ENCODE data around the gene ADAMTS7. TPM values are rescaled to one million over a fixed set of nuclear protein-coding genes. Genes with fewer than 3 reads are reported as not detected.
"Not testable (repeated sequence)": the region's sequence is repeated elsewhere in the genome, so short reads cannot be mapped to it uniquely, and the experiment has no call there.

Gene ADAMTS7
- total RNA-seq, 1 experiment from 2014 or later = 35.2 TPM

GRCh38 chr15:78788016-78788660 lies 23.1 kb downstream of the ADAMTS7 start:
- no peak for DNase-seq (ENCODE audit: low read depth)

DNA sequence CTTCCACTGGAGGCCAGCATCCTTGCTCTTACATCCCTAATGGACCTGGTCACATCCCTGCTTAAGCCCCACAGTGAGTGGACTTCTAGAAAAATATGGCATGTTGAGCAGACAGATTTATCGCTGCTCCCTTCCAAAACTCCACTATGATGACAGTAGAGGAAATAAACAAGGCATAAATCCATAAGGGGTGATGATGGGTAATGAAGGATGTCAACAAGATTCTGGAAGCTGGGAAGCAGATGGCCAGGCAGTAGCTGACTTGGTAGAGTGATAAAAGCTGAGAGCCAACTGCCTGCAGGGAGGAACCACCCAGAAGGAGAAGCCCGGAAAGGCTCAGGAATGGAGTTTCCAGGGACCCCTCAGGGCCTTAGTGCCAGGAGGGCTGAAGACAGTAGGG lies 28.9 kb downstream of the ADAMTS7 start:
- not testable (repeated sequence) for DNase-seq (ENCODE audit: low read depth)

DNA sequence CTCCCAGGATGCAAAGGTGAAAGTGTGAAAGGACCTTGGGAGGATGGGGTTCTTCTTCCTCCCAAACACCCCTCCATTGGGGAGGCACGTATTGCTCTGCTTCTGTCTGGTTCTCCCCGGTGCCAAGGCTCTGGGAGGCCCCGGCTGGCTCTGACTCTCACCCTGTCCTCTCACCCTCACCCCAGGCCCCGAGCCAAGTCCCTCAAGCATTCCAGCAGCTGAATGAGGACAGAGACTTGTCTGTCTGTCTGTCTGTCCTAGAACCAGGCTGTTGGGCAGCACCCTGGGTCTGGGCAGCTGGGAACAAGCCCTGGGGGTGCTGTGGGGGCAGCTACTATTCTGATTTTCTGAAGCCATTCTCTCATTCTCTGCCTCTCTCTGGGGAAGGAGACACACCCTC lies 29.9 kb downstream of the ADAMTS7 start:
- not testable (repeated sequence) for DNase-seq (ENCODE audit: low read depth)

DNA sequence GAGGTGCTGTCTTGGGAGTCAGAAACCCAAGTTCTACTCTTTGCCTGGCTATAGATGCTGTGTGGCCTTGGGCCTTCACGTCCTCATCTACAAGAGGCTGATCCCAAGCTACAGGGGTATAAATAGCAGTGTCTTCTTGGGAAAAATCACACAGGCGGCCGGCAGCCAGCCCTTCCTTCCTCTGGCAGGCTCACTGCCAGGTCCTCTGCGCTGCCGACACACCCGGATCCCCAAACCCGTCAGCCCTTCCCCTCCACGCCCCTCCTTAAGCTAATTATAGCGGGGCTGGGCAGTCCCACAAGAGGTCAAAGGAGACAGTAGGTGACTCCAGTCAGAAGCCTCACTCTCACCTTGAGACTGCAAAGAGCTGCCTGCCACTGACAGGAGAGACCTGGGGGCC lies 31.3 kb downstream of the ADAMTS7 start:
- DNase-seq (ENCODE audit: low read depth) = not testable (repeated sequence)

- not testable (repeated sequence) for DNase-seq (ENCODE audit: low read depth)
These were observed 32.0 kb downstream of the ADAMTS7 start for GRCh38 chr15:78779176-78779785.

DNA sequence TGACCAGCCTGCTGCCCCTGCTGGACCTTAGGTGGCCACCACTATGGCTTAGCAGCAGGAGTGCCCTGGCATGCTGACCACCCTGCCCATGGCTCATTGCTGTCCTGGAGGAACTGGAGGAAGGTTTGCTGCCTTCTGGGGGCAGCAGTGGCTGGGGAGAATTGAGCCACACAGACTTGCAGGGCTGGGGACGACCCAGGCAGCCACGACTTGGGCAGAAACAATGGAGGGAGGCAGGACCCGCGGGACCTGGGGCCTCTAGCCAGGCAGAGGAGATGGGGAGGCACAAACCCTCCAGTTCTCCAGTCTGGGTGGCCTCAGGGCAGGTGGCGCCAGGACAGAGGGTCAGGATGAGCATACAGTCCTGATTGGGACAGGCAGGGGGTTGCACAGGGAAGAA lies 32.8 kb downstream of the ADAMTS7 start:
- no peak for DNase-seq (ENCODE audit: low read depth)

DNA sequence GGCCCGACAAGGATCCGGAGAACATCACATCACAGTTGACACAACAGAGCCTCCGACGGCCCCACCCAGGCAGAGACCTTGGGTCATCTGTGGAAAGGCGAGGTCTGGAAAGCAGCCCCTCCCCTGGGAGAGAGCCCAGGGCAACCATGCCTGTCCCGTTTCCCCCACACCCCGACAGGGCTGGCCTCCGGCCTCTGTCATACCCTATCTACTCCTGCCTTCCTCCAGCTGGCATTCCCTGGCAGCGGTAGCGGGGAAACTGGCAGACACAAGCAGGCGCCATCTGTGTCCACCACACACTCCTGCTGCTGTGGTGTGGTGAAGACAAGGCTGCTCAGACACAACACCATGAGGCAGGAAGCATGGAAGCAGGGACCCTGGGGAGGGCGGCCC lies 33.3 kb downstream of the ADAMTS7 start:
- DNase-seq (ENCODE audit: low read depth) = not testable (repeated sequence)

- DNase-seq (ENCODE audit: low read depth) = not testable (repeated sequence)
These were observed 33.8 kb downstream of the ADAMTS7 start for GRCh38 chr15:78777290-78777952.

DNA sequence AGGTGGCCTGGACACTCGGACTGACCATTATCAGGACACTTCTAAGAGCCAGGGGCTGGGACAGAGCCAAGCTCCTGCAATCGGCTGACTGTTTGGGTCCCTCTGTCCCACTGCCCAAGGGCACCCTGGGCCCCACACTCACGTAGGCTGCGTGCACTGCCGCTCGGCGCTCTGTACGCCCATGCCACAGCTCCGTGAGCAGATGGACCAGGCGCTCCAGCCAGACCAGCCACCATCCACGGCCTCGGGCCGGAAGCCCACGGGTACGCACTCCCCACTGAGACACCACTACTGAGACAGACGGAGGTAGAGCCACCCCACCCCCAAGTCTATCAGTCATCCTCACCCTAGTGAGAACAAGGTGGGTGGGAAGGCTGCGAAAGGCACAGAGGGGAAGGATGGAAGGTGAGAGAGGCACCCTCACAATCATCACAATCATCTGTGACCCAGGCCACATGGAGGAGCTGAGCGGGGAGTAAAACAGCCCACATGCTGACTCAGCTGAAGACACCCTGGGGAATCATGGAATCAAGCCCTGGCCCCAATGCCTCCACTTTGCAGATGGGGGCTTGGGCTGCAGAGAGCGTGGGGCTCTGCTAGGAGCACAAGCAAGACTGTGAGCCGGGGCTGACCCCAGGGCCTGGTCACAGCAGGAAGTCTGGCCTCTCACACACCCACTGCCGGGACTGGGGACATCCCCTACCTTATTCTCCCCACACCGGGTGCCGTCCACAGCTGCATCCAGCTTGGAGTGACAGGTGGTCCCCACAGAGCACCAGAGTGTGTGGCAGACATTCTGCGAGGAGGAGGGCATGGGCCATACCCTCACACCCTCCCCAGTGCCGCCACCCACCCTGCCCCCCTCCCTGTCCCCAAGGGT lies 35.0 kb downstream of the ADAMTS7 start:
- DNase-seq (ENCODE audit: low read depth) = not testable (repeated sequence)

GRCh38 chr15:78775472-78775871 lies 35.8 kb downstream of the ADAMTS7 start:
- no peak for DNase-seq (ENCODE audit: low read depth)

- not testable (repeated sequence) for DNase-seq (ENCODE audit: low read depth)
These were observed 36.7 kb downstream of the ADAMTS7 start for GRCh38 chr15:78774451-78774990.

- DNase-seq (ENCODE audit: low read depth) = not testable (repeated sequence)
These were observed 37.4 kb downstream of the ADAMTS7 start for GRCh38 chr15:78773765-78774450.

DNA sequence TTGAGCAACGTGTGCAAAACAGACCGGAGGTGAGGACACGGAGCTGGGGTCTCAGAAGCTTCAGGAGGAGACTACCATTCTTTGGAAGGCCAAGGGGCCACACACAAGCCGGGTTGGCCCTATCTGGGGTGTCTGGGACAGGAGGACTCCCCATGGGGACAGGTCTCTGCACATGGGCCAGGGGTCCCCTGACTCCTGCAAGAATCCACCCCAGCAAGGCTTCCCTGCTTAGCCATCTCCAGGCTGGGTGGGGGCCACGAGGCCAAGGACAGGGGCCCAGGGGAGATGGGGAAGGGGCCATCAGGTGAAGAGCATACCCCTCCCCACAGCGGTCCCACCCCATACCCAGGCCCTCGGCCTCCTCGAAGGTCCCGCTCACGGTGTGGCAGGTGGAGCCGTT lies 38.5 kb downstream of the ADAMTS7 start:
- DNase-seq (ENCODE audit: low read depth) = no peak

DNA sequence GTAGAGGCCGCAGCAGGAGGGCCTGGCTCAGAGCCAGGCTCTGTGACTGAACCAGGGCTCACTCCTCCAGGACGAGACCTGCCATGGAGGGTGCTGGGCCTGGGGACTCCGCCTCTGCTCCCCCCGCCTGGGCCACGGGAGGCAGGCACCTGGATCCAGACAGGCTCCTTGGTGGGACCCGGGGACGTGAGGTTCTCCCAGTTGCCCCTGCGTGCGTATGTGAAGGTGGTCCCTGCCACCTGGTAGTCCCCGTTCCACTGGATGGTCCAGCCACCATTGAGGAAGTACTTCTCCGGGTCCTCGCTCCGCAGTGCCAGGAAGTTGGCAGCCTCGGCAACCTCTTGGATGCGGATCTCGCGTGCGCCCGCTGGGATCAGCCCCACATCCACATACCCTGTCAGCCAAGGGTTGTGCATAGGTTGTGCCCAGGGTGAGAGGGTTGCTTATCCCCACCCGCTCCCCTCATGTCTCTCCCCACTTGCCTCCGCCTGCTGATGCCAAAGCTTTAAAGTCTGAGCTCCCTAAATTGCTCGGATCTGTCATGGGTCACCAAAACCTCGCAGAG lies 39.7 kb downstream of the ADAMTS7 start:
- DNase-seq (ENCODE audit: low read depth) = not testable (repeated sequence)

DNA sequence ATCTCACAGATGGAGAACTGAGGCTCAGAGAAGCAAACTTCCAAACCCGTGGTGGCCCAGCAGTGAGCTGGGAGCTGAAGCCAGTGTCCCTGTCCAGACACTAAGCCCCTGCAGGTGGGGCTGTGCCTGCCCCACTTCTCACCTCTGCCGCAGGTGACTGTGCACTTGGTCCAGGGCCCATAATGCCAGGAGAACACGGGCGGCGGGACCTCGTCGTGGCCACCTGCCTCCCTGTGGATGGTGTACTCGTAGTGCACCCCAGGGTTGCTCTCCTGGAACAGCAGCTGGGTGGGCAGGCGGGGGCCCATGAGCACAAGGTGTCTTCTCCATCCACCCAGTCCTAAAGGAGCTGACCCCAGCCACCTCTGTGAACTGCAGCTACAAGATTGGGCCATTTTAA lies 40.2 kb downstream of the ADAMTS7 start:
- not testable (repeated sequence) for DNase-seq (ENCODE audit: low read depth)

DNA sequence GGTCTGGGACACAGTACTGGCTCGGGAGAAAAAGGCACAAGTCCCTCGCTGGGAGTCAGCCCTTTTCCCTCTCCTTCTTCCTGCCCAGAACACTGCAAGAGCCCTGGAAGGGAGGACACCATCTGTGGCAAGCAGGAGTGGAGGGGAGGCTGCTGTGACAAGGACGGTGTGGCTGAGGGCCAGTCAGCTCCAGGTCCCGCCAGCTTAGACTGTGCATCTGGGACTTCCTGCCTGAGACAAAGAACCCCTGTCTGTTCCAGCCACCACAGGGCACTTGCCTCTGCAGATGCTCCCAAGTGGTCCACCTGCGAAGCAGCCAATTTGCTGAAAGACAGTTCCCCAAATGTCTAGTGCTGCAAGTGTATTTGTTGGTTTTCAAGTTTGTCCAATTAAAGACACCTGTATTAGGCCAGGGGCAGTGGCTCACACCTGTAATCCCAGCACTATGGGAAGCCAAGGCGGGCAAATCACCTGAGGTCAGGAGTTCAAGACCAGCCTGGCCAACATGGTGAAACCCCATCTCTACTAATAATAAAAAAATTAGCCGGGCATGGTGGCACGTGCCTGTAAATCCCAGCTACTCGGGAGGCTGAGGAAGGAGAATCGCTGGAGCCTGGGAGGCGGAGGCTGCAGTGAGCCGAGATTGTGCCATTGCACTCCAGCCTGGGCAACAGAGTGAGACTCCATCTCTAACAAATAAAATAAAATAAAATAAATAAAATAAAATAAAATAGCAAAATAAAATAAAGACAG lies 41.6 kb downstream of the ADAMTS7 start:
- not testable (repeated sequence) for DNase-seq (ENCODE audit: low read depth)

DNA sequence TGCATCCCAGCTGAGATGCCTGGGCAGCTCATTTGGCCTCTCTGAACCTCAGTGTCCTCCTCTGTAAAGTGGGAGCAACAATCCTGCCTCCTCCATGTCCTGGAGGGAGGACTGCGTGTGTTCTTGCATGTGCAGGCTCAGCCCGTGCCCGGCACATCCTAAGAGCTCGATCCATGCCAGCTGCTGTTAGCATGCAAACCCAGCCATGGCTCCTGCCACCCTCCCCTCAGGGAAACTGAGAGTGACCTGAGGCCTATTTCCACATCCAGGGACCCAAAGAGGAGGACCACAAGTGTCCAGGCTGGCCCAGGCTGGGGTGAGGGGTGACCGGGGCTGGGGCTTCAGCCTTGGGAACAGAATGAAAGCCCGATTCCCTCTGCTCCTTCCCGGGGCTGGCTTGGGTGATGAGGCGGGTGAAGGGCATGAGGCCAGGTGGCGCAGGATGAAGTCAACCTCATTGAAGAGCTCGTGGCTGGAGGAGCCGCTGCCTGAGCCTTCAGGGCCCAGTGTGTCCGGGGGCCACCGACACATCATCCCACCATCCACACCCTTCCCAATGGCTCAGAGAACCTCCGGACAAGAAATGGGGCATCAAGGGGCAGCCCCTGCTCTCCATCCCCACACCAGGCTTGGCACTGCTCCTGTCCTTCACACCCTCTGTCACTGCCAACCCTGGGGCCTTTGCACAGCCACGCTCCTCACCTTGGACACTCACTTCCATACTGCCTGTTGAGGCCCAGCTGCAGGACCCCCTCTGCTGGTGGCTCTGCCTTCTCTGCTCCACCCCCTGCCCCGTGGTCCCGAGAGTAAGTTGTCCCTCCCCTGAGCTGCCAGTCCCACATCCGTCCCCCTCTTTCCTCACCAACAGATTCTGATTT lies 42.5 kb downstream of the ADAMTS7 start:
- no peak for DNase-seq (ENCODE audit: low read depth)

DNA sequence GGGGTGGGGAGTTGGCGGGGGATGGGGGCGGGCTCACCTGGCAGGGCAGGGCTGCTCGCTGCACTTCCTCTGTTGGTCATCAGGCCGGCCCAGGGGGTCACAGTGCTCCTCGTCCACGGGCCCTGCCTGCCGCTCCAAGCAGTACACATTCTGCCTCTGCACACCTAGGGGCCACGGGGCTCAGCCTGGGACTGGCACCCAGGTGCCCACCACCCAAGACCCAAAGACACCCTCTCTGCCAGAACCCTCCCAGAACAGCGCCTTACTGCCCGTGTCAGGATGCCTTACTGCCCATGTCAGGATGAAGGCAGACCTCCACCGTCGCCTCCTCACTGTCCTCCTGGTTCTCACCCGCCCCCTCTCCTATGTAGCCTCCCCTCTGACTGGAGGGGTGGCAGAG lies 43.2 kb downstream of the ADAMTS7 start:
- DNase-seq (ENCODE audit: low read depth) = no peak

All from LHCN-M2 (cell line).